HFFc6 (cell line): Measurements from ENCODE around the gene TP53AIP1. TPM values are rescaled to one million over a fixed set of nuclear protein-coding genes. Genes with fewer than 3 reads are reported as not detected.

Experiments
- DNase-seq: peaks from one replicate; pipeline ENCODE4 v3.0.0-alpha.2; 2018
- H3K27ac Mint-ChIP-seq: 2 replicates; pipeline ENCODE4 v1.8.0; 2020; ENCODE audit warnings: mild to moderate bottlenecking, mixed read lengths
- H3K27me3 Mint-ChIP-seq: 2 replicates; pipeline ENCODE4 v1.8.0; 2021; ENCODE audit warnings: mild to moderate bottlenecking, moderate library complexity, mixed read lengths; ENCODE audit not compliant: insufficient read depth
- H3K36me3 Mint-ChIP-seq: 2 replicates; pipeline ENCODE4 v1.8.0; 2021; ENCODE audit warnings: low read depth, mixed read lengths
- H3K4me1 Mint-ChIP-seq: 2 replicates; pipeline ENCODE4 v1.8.0; 2020; ENCODE audit warnings: low read depth, mixed read lengths
- H3K4me3 Mint-ChIP-seq: 2 replicates; pipeline ENCODE4 v1.8.0; 2020; ENCODE audit warnings: mild to moderate bottlenecking, moderate library complexity, mixed read lengths
- H3K9me3 Mint-ChIP-seq: 2 replicates; pipeline ENCODE4 v1.8.0; 2020; ENCODE audit warnings: mild to moderate bottlenecking, mixed read lengths
- CTCF ChIP-seq: fragments of 200-600 bp; sonication (generic); IDR thresholded peaks from 2 replicates; pipeline ENCODE4 v1.5.0; 2021; ENCODE audit warnings: antibody characterized with exemption, mild to moderate bottlenecking
- total RNA-seq, 6 experiments: library from RNA; stranded (reverse); fragmentation: NEBNext Ultra II Directional; extraction: Animal tissue kit (Norgen Biotek cat#: 25700); gene quantifications; 2 replicates in 1 of 6; 3 replicates in 5 of 6; pipeline ENCODE4 v1.2.3, GENCODE V29; 2021

The TP53AIP1 gene
- total RNA-seq, 6 experiments from 2014 or later, result not detected

- Mint-ChIP-seq H3K4me3 (no peak overlapping the region), H3K4me1 (peaks cover 6% of the 10 kb centered on the region; the same call in 1 of the 2 replicates), H3K27ac (no peak overlapping the region), H3K27me3 (peaks cover 2% of the 10 kb centered on the region; the same call in 1 of the 2 replicates), H3K9me3 (no peaks in the 10 kb centered on the region), H3K36me3 (no peaks in the 10 kb centered on the region)
- TF ChIP-seq CTCF, result no peak
- no peak for DNase-seq
These were observed 21.2 kb upstream of the TP53AIP1 start for GRCh38 chr11:128963744-128964325.

- H3K27ac Mint-ChIP-seq, result no peak overlapping the region
- no peak for TF ChIP-seq CTCF
- no peak for DNase-seq
- H3K4me3 Mint-ChIP-seq, result no peak overlapping the region
- no peaks in the 10 kb centered on the region for H3K36me3 Mint-ChIP-seq
- H3K27me3 Mint-ChIP-seq, result peaks cover 2% of the 10 kb centered on the region
- H3K9me3 Mint-ChIP-seq, result no peaks in the 10 kb centered on the region
- peaks cover 6% of the 10 kb centered on the region; the same call in 1 of the 2 replicates for H3K4me1 Mint-ChIP-seq
These were observed 20.2 kb upstream of the TP53AIP1 start for GRCh38 chr11:128962896-128963295.

- DNase-seq, result no peak
- H3K27ac Mint-ChIP-seq, result no peak overlapping the region
These were observed 19.0 kb upstream of the TP53AIP1 start for GRCh38 chr11:128961645-128962044.

GRCh38 chr11:128957202-128957482 is 14.5 kb upstream of the TP53AIP1 start:
- H3K36me3 Mint-ChIP-seq, result no peaks in the 10 kb centered on the region
- H3K4me1 Mint-ChIP-seq, result peaks cover 10% of the 10 kb centered on the region
- DNase-seq, result no peak
- H3K27me3 Mint-ChIP-seq, result peaks cover 10% of the 10 kb centered on the region
- H3K27ac Mint-ChIP-seq, result no peak overlapping the region
- no peaks in the 10 kb centered on the region for H3K9me3 Mint-ChIP-seq
- no peak for TF ChIP-seq CTCF
- no peak overlapping the region for H3K4me3 Mint-ChIP-seq

More at GRCh38 chr11:128961645-128962044, 19.0 kb upstream of the TP53AIP1 start:
- TF ChIP-seq CTCF, result no peak
- Mint-ChIP-seq H3K9me3 (no peaks in the 10 kb centered on the region), H3K27me3 (peaks cover 3% of the 10 kb centered on the region), H3K4me1 (peaks cover 11% of the 10 kb centered on the region), H3K36me3 (no peaks in the 10 kb centered on the region), H3K4me3 (no peak overlapping the region)

- no peak overlapping the region for H3K4me3 Mint-ChIP-seq
- peak; percentile 86 for TF ChIP-seq CTCF
These were observed 13.9 kb upstream of the TP53AIP1 start for GRCh38 chr11:128956401-128957201.

More at GRCh38 chr11:128956401-128957201, 13.9 kb upstream of the TP53AIP1 start:
- Mint-ChIP-seq H3K27me3 (peaks cover 10% of the 10 kb centered on the region), H3K4me1 (peaks cover 15% of the 10 kb centered on the region), H3K27ac (no peak overlapping the region), H3K36me3 (no peaks in the 10 kb centered on the region), H3K9me3 (no peaks in the 10 kb centered on the region)
- DNase-seq, result peak; percentile 75
